GM06990 (cell line): Measurements from ENCODE around the gene B3GNT3.
A peak's percentile ranks its signal among the peaks of the same experiment; 100 is the strongest.

Experiments
- DNase-seq: peaks from one replicate; pipeline ENCODE4 v3.0.0-alpha.2; 2011; ENCODE audit not compliant: insufficient read length; ENCODE audit errors: extremely low read depth
- H3K27me3 ChIP-seq: replicated peaks from 2 replicates; pipeline ENCODE4 v1.6.0; 2011; ENCODE audit warnings: low read length; ENCODE audit not compliant: control insufficient read depth, insufficient read depth
- H3K36me3 ChIP-seq: 2 replicates; pipeline ENCODE4 v1.5.1; 2011; ENCODE audit warnings: low read length; ENCODE audit not compliant: control insufficient read depth, insufficient read depth
- H3K4me3 ChIP-seq: replicated peaks from 2 replicates; pipeline ENCODE4 v1.5.1; 2011; ENCODE audit warnings: low read depth, mild to moderate bottlenecking, control low read depth, low read length
- CTCF ChIP-seq: IDR thresholded peaks from 2 replicates; pipeline ENCODE4 v1.5.1; 2011; ENCODE audit warnings: low read length, control low read depth, mild to moderate bottlenecking, inconsistent platforms; ENCODE audit not compliant: insufficient read depth, poor library complexity, severe bottlenecking

The B3GNT3 gene

GRCh38 chr19:17841810-17842662, 47.1 kb downstream of the B3GNT3 start:
- peaks cover 32% of the 10 kb centered on the region for H3K36me3 ChIP-seq
- TF ChIP-seq CTCF, result no peak
- no peak overlapping the region for H3K4me3 ChIP-seq
- H3K27me3 ChIP-seq, result no peaks in the 10 kb centered on the region
- DNase-seq, result no peak

GRCh38 chr19:17842663-17843291, 47.8 kb downstream of the B3GNT3 start:
- H3K27me3 ChIP-seq, result no peaks in the 10 kb centered on the region
- H3K4me3 ChIP-seq, result no peak overlapping the region
- TF ChIP-seq CTCF, result no peak
- no peak for DNase-seq
- H3K36me3 ChIP-seq, result peaks cover 29% of the 10 kb centered on the region

GRCh38 chr19:17843292-17843827, 48.4 kb downstream of the B3GNT3 start:
- no peak for DNase-seq
- Histone ChIP-seq H3K36me3 (peaks cover 27% of the 10 kb centered on the region), H3K4me3 (no peak overlapping the region), H3K27me3 (no peaks in the 10 kb centered on the region)
- no peak for TF ChIP-seq CTCF

- no peak for DNase-seq
These were observed 49.1 kb downstream of the B3GNT3 start for GRCh38 chr19:17843908-17844490.

GRCh38 chr19:17846146-17846545, 51.2 kb downstream of the B3GNT3 start:
- Histone ChIP-seq H3K27me3 (no peaks in the 10 kb centered on the region), H3K36me3 (peaks cover 19% of the 10 kb centered on the region), H3K4me3 (peak overlapping the region; percentile 69)
- DNase-seq, result no peak
- no peak for TF ChIP-seq CTCF

More at GRCh38 chr19:17843908-17844490, 49.1 kb downstream of the B3GNT3 start:
- Histone ChIP-seq H3K4me3 (no peak overlapping the region), H3K36me3 (peaks cover 27% of the 10 kb centered on the region), H3K27me3 (no peaks in the 10 kb centered on the region)
- TF ChIP-seq CTCF, result no peak
